Duodenal mucosa (tissue), 2 donors: ENCODE measurements around the gene CTSF.
"Not testable (repeated sequence)": the region's sequence is repeated elsewhere in the genome, so short reads cannot be mapped to it uniquely, and the experiment has no call there.

Experiments used
- H3K27ac ChIP-seq: one replicate; pipeline ENCODE4 v1.7.0; 2013; ENCODE audit warnings: low read depth, low read length
- H3K27me3 ChIP-seq, 2 donors: one replicate each; pipeline ENCODE4 v1.7.0; 2013; ENCODE audit warnings: low read length in 2 of 2, control low read depth in 1 of 2; ENCODE audit not compliant: insufficient read depth in 2 of 2, control insufficient read depth in 1 of 2
- H3K36me3 ChIP-seq, 2 donors: one replicate each; pipeline ENCODE4 v1.7.0; 2013; ENCODE audit warnings: low read length in 2 of 2, control low read depth in 1 of 2; ENCODE audit not compliant: insufficient read depth in 2 of 2, control insufficient read depth in 1 of 2
- H3K4me1 ChIP-seq, 2 donors: one replicate each; pipeline ENCODE4 v1.7.0; 2013; ENCODE audit warnings: low read length in 2 of 2, control low read depth in 1 of 2; ENCODE audit not compliant: insufficient read depth in 2 of 2, control insufficient read depth in 1 of 2
- H3K4me3 ChIP-seq, 2 donors: one replicate each; pipeline ENCODE4 v1.7.0; 2013; ENCODE audit warnings: low read length in 2 of 2, low read depth in 1 of 2
- H3K9ac ChIP-seq, 2 donors: one replicate each; pipeline ENCODE4 v1.7.0; 2013; ENCODE audit warnings: low read length in 2 of 2, low read depth in 1 of 2
- H3K9me3 ChIP-seq, 2 donors: one replicate each; pipeline ENCODE4 v1.7.0; 2013; ENCODE audit warnings: low read length in 2 of 2, control low read depth in 1 of 2; ENCODE audit not compliant: control insufficient read depth in 1 of 2

CTSF gene

DNA sequence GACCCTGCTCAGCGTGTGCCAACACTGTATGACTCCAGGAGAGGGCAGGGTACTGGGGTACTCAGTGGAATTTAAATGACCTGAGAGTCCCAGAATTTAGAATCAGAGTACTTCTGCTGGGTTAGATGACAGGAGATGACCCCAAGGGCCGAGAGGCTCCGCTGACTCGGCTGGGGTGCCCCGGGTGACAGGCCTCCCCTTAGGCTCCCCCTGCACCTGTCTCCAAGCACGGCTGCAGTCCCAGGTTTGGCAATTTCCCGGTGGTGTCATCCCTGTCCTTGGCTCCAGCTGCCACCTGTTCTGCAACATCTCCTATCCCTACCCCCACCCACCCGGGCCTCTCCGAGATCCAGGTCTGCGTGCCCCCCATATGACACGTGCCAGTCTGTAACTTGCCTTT, 20.4 kb downstream of the CTSF start:
- peaks cover 0 to 16% of the 10 kb centered on the region in 2 donors for H3K4me1 ChIP-seq
- H3K4me3 ChIP-seq, result no peak overlapping the region
- H3K9ac ChIP-seq, result no peak overlapping the region
- no peaks in the 10 kb centered on the region for H3K9me3 ChIP-seq
- H3K27me3 ChIP-seq, result no peaks in the 10 kb centered on the region
- H3K36me3 ChIP-seq, result no peaks in the 10 kb centered on the region
- no peak overlapping the region for H3K27ac ChIP-seq

- H3K9ac ChIP-seq, result no peak overlapping the region
- H3K4me3 ChIP-seq, result no peak overlapping the region
- peaks cover 0 to under 1% of the 10 kb centered on the region in 2 donors for H3K36me3 ChIP-seq
- H3K27me3 ChIP-seq, result no peaks in the 10 kb centered on the region
- no peak overlapping the region for H3K27ac ChIP-seq
- peaks cover 0 to 16% of the 10 kb centered on the region in 2 donors for H3K4me1 ChIP-seq
- H3K9me3 ChIP-seq, result no peaks in the 10 kb centered on the region
Observed at GRCh38 chr11:66547662-66548009, 20.8 kb downstream of the CTSF start.

DNA sequence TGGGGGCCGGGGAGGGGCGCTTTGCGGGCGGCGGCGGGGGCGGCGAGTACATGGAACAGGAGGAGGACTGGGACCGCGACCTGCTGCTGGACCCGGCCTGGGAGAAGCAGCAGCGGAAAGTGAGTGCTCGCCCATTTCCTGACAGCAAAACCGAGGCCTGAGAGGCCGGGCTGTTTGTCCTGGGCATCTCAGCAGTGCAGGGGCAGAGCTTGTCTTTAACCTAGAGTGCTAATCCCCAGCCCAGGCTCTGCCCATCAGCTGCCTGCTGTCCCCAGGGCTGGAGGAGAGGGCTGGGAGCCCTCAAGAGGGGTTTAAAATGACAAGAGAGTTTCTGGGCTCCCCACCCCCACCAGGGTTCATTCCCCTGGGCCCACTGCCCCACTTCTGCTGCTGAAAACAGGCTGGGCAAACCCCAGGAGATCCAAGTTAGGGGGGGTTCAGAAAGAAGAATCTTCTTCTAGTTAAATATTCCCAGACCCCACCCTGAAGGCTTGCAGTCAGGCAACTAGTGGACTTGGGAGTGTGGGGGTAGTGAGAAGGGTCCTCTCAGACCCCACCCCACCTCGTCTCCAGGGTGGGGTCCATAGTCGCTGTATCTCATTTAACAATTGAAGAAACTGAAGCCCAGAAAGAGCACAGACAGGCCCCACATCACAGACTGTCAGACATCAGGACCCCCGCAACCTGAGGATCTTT, 21.3 kb downstream of the CTSF start:
- H3K9ac ChIP-seq, result no peak overlapping the region
- H3K36me3 ChIP-seq, result peaks cover 0 to 4% of the 10 kb centered on the region in 2 donors
- no peak overlapping the region for H3K27ac ChIP-seq
- H3K4me1 ChIP-seq, result peaks cover 0 to 16% of the 10 kb centered on the region in 2 donors
- H3K27me3 ChIP-seq, result no peaks in the 10 kb centered on the region
- H3K9me3 ChIP-seq, result no peaks in the 10 kb centered on the region
- H3K4me3 ChIP-seq, result no peak overlapping the region

DNA sequence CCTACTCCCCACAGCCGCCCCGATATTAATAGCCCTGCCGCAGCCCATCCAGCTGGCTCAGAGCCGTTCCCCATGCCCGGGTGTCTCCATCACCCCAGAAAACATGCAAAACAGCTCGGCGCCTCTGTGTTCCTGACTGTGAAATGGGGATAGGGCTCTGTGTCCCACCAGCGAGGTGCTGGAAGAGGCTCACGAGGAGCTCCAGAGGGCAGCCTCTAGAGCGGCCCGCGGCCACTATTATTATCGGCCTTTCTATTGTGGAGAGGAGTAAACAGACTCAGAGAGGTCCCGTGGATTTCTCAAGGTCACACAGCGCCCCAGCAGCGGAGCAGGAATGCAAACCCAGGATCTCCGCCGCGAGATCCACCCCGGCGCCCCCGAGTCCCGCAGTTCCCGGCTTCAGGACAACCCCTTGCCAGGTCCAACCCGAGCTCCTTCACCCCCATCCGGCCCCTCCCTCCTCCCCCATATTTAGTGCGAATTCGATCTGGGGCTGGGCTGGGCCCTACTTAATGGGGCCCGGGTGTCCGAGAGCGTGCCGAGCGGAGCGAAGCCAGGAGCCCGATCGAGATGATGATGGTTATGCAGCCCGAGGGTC, 21.9 kb downstream of the CTSF start, which contains the start of gene ACTN3:
TSS of gene ACTN3 (plus strand) at position 536 of the 598 bp plus-strand sequence. CDS start at position 571, 35 bp downstream.
- H3K27me3 ChIP-seq, result no peaks in the 10 kb centered on the region
- H3K4me1 ChIP-seq, result peaks cover 0 to 16% of the 10 kb centered on the region in 2 donors
- H3K9me3 ChIP-seq, result no peaks in the 10 kb centered on the region
- peaks cover 0 to 11% of the 10 kb centered on the region in 2 donors for H3K36me3 ChIP-seq
- peak within 1 kb of the TSS; percentile 69 to 86 for H3K9ac ChIP-seq
- H3K27ac ChIP-seq, result no peak within 1 kb of the TSS
- H3K4me3 ChIP-seq, result peak within 1 kb of the TSS; percentile 78 to 79

DNA sequence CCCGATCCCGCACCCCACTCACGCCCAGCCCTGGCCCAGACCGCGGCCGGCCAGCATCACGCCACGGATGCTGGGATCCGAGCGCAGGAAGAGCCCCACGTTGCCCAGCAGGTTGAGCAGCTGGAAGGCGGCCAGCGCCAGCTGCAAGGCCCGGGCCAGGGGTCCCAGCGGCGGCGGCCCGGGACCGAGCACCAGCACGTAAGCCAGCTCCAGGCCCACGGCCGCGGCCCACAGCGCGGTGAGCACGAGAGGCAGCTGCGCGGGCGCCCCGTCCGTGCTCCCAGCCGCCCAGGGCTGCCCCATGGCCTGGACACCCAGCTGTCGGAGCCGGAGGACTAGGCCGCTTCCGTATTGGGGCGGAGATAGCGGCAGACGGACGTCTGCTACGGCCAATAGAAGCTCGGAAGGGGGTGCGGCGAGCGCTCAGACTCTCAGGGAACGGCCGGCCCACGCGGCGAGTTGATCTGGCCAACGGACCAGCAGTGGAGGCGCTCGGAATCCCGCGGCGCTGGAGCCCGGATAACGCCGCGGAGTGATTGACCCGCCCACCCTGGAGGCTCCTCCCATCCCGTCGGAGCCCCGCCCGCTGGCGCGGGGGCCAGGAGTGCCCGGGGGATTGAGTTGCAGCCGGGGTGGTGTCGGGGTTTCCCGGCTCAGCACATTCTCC, 22.6 kb downstream of the CTSF start, which contains the start of gene ZDHHC24:
TSS of gene ZDHHC24 (minus strand) at position 348 of the 667 bp plus-strand sequence. CDS start at position 303, 45 bp downstream.
- H3K4me3 ChIP-seq, result peak within 1 kb of the TSS; percentile 78 to 79
- no peaks in the 10 kb centered on the region for H3K27me3 ChIP-seq
- H3K9me3 ChIP-seq, result no peaks in the 10 kb centered on the region
- peaks cover 0 to 16% of the 10 kb centered on the region in 2 donors for H3K4me1 ChIP-seq
- H3K9ac ChIP-seq, result peak within 1 kb of the TSS; percentile 69 to 86
- H3K27ac ChIP-seq, result no peak within 1 kb of the TSS
- H3K36me3 ChIP-seq, result peaks cover 0 to 15% of the 10 kb centered on the region in 2 donors

DNA sequence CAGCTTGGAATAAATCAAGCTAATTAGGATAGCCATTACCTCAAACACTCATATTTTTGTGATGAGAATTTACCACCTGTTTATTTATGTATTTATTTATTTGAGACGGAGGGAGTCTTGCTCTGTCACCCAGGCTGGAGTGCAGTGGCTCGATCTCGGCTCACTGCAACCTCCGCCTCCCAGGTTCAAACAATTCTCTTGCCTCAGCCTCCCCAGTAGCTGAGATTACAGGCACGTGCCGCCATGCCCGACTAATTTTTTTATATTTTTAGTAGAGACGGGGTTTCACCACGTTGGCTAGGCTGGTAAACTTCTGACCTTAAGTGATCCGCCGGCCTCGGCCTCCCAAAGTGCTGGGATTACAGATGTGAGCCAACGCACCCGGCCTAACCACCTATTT, 23.5 kb downstream of the CTSF start:
- H3K9ac ChIP-seq, result peak overlapping the region; percentile 69 to 86
- H3K36me3 ChIP-seq, result peaks cover 0 to 18% of the 10 kb centered on the region in 2 donors
- H3K27ac ChIP-seq, H3K9me3 ChIP-seq, H3K27me3 ChIP-seq: not testable (repeated sequence)
- H3K4me1 ChIP-seq, result peaks cover 0 to 16% of the 10 kb centered on the region in 2 donors
- H3K4me3 ChIP-seq, result peak overlapping the region; percentile 78 to 79

DNA sequence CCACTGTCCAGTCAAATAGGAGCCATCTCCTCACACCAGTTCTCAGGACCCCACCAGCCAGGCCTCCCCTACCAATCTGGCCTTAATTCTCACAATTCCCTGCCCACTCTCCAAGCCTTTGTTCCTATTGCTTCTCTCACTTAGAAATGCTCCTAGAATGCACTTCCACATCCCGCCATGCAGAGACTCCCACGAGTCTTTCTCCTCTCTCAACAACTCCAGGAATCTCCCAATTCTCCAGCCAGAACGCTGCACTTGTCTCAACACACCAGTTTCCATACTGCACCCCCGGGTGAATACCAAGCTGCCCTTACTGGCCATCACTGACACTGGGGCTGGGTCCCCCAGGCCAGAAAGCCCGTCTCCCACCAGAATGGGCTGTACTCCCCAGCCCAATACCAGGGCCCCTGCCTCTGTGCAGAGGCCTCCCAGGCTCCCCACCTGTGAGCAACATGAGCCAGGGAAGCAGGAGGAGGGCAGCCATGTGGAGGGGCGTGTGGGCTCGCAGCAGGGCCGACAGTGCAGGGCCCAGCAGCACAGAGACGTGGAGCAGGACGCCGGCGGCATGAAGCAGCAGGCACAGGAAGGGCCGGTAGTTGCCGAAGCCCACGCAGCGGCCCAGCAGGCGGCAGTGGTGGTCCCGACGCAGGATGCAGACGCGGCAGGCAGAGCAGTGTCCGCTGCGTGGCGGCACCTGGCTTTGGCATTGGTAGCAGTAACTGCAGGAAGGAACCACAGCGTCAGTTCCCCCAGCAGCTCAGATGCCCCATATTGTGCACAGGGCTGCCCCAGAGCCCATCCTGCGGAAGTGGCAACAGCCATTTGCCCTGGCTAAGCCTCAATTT, 24.9 kb downstream of the CTSF start:
- H3K9ac ChIP-seq, result no peak overlapping the region
- H3K4me3 ChIP-seq, result peak overlapping the region in 1 of 2 donors; percentile 8
- no peak overlapping the region for H3K27ac ChIP-seq
- H3K36me3 ChIP-seq, result peaks cover 0 to 26% of the 10 kb centered on the region in 2 donors
- H3K27me3 ChIP-seq, result no peaks in the 10 kb centered on the region
- H3K4me1 ChIP-seq, result peaks cover 0 to 16% of the 10 kb centered on the region in 2 donors
- no peaks in the 10 kb centered on the region for H3K9me3 ChIP-seq

DNA sequence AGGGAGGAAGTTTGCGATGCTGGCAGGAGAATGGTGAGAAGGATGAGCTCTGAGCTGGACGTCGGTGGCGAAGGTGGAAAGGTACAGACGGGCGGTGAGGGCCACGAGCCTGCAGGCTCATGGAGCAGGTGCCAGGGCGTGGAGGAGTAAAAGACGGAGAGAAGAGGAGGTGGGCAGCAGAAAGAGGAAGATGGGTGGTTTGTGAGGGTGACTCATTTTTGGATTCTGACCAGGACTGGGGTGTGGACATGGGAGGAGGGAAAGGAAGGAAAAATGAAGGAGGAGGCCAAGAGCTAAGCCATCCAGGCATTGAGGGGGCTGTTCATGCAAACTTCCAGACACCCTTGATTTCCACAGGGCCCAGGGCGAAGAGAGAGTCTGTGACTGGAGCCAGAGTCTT, 26.0 kb downstream of the CTSF start:
- H3K36me3 ChIP-seq, result peaks cover 0 to 26% of the 10 kb centered on the region in 2 donors
- H3K27ac ChIP-seq, result no peak overlapping the region
- H3K9ac ChIP-seq, result no peak overlapping the region
- peaks cover 0 to 16% of the 10 kb centered on the region in 2 donors for H3K4me1 ChIP-seq
- H3K27me3 ChIP-seq, result no peaks in the 10 kb centered on the region
- H3K9me3 ChIP-seq, result no peaks in the 10 kb centered on the region
- H3K4me3 ChIP-seq, result no peak overlapping the region

GRCh38 chr11:66541892-66542291, 26.5 kb downstream of the CTSF start:
- H3K9me3 ChIP-seq, result no peaks in the 10 kb centered on the region
- no peak overlapping the region for H3K4me3 ChIP-seq
- no peaks in the 10 kb centered on the region for H3K27me3 ChIP-seq
- H3K4me1 ChIP-seq, result peaks cover 0 to 16% of the 10 kb centered on the region in 2 donors
- H3K36me3 ChIP-seq, result peaks cover 0 to 26% of the 10 kb centered on the region in 2 donors
- no peak overlapping the region for H3K9ac ChIP-seq
- H3K27ac ChIP-seq, result no peak overlapping the region
